GM21390 (cell line): ENCODE results near the gene PCGF3.
A peak's percentile ranks its signal among the peaks of the same experiment; 100 is the strongest.
"Not testable (repeated sequence)": the region's sequence is repeated elsewhere in the genome, so short reads cannot be mapped to it uniquely, and the experiment has no call there.

Experiments
- ATAC-seq: cut with Tn5 transposase; IDR thresholded peaks from one replicate; pipeline ENCODE4 v1.9.1; 2021; ENCODE audit not compliant: unreplicated experiment

PCGF3 gene

GRCh38 chr4:667545-667925 lies 38.1 kb upstream of the PCGF3 start:
- no peak for ATAC-seq

GRCh38 chr4:668219-668618 lies 37.4 kb upstream of the PCGF3 start:
- ATAC-seq, result not testable (repeated sequence)

- not testable (repeated sequence) for ATAC-seq
Observed at GRCh38 chr4:669806-670559, 35.6 kb upstream of the PCGF3 start.

DNA sequence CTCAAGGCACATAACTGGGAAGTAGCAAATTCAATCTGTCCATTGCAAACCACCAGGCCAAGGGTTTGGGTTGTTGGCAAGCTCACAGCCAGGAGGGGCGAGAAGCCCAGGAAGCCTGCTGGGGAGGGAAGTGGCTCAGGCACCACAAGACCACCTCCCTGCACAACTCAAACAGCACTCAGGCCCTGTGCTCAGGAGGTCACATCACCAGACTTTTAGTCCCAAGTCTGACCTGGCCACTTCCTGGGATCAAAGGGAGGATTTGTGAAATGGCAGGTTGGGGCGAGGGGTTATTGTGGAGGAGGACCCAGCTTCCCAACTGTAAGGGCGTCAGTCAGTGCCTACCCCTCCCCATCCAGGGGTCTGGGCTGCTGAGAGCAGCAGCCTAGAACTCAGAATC lies 33.9 kb upstream of the PCGF3 start:
- no peak for ATAC-seq

DNA sequence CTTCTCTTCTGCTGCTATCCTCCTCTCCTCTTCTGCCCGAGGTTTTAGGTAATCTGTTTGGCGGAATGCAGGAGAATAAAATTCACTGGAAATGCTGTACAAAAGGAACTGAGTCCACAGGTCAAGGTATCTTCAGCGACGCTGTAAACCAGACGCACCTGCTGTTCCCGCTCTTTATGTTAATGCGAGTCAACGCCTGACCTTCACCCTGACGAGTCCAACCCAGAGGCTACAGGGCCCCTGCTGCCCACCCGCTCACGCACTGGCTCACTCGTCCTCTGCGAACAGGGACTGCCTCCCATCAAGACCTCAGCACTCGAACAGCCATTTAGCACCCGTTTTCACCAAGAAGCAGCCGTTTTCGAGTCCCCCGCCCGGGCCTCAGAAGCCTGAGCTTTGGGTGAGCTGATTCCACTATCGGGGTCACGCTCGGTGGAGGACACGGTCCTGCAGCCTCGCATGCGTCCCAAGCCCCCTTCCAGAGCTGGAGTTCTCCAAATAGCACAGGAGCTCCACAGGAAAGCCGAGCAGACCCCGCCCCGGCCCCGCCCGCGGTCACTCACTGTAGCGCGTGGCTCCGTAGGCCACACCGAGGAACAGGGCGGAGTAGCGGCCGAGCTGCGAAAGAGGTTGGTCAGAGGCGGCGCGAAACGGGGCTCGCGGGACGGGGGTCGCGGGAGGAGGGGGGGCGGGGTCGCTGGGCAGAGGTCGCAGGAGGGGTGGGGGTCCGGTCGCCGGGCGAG lies 32.1 kb upstream of the PCGF3 start:
- ATAC-seq, result no peak

DNA sequence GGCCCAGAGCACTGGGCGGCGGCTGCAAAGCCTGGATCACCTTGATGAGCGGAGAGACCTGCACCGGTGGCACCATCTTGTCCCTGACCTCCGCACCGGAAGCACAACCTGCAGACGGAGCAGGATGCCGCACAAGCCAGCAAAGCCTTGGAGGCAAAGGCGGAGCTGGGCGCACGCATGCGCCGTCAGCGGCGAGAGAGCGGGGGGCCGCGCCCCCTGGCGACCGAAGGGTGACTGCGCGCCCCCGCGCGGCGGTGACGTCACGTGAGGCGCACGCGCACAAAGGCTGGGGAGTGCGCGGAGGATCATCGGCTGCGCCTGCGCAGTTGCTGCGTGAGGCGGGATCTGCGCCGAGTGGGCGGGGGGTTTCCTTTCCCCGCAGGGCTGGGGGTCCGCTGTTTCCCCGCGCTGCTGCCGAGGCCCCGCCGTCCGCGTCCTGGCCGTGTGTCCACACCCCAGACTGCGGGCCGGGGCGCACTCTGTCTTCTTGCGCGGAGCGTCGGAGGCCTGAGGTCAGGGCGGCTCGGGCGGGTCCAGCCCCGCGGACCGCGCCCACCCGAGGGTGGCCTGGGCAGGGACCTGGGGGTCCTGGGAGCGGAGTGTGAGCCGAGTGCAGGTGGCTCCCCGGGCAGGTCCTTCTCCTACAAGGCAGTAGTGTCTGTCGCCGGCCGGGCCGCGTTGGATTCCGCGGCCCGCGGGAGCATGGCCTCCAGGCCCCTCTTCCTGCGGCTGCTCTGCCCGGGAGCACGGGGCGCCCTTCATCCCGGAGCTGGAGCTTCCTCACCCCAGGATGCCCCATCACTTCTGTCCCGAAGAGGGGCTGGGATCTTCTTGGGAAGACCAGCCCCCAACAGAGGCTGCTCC lies 31.2 kb upstream of the PCGF3 start, which contains the start of the genes ATP5ME and MYL5:
TSS of gene ATP5ME (minus strand) at position 105 of the 864 bp plus-strand sequence. CDS start at position 76, 29 bp downstream.
TSS of gene MYL5 (plus strand) at position 371 of the 864 bp plus-strand sequence. CDS start 3,485 bp downstream, outside the sequence.
- peak; percentile 73 for ATAC-seq

DNA sequence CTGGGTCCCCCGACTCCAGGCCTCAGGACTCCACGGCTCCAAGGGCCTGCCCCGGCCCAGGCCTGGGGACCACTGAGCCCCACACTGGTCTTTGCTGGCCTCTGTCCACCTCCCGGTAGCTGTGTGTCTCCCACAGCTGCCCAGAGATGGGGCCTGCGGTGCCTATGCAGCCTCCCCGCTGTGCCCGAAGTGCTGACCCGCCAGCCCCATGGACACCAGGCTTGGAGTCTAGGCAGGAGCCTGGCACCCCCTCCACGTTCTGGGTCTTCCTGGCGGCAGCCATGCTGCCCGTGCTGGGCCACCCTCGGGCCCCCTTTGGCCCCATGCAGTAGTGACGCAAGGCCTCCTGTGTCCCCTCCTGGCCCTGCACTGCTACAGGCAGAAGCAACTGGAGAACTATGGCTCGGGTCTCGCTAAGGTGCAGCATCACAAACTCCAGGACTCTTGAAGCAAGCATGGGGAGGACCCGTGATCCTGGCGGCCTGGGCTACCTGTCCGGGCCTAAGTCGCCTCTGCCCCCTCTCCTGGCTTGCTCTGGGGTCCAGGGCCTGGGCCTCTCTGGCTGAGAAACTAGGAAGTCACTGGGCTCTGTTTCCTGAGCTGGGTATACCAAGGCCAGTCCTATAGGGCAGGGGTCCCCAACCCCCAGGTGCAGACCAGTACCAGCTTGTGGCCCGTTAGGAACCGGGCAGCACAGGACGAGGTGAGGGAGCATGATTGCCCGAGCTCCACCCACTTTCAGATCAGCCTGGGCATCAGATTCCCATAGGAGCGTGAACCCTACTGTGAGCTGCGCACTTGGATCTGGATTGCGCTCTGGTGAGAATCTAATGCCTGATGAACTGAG lies 30.4 kb upstream of the PCGF3 start:
- peak; percentile 4 for ATAC-seq

GRCh38 chr4:675980-676870 lies 29.4 kb upstream of the PCGF3 start:
- peak; percentile 22 for ATAC-seq

- ATAC-seq, result no peak
Observed at GRCh38 chr4:676871-677235, 28.8 kb upstream of the PCGF3 start.

GRCh38 chr4:677431-678293 lies 28.0 kb upstream of the PCGF3 start:
- ATAC-seq, result no peak

- no peak for ATAC-seq
Observed at GRCh38 chr4:678331-679103, 27.1 kb upstream of the PCGF3 start.

DNA sequence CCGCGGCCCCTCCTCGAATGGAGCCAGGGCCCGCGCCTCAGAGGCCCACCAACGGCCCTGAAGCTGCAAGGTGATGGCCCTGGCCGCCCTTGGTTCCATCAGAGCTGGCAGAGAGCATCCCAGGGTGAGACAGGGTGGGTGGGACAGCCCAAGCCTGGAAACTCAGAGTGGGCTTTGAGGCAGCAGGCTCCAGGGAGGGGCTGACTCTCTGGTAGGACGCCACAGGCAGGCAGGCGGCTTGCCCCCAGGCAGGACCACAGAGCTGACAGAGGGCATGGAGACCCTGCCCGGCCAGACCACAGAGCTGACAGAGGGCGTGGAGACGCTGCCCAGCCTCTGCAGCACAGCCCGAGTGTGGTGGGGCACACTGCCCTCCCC lies 26.5 kb upstream of the PCGF3 start:
- no peak for ATAC-seq

- no peak for ATAC-seq
Observed at GRCh38 chr4:679629-680028, 26.0 kb upstream of the PCGF3 start.

GRCh38 chr4:680091-680490 lies 25.5 kb upstream of the PCGF3 start:
- no peak for ATAC-seq

DNA sequence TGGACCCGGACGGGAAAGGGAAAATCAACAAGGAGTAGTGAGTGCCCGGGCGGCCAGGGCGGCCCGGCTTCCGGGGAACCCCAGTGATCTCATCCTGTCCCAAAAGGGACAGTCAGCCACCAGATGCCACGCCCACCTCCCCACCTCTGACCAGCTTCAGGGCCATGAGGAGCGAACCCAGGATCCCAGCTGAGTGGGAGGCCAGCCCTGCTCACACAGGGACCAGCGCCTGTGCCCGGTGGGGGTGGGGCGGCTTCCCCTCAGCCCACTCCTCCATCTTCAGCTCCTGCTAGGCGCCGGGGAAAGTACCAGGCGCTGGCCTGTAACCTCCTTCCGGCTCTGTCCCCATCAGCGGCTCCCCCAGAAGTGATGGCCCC lies 25.1 kb upstream of the PCGF3 start:
- no peak for ATAC-seq

DNA sequence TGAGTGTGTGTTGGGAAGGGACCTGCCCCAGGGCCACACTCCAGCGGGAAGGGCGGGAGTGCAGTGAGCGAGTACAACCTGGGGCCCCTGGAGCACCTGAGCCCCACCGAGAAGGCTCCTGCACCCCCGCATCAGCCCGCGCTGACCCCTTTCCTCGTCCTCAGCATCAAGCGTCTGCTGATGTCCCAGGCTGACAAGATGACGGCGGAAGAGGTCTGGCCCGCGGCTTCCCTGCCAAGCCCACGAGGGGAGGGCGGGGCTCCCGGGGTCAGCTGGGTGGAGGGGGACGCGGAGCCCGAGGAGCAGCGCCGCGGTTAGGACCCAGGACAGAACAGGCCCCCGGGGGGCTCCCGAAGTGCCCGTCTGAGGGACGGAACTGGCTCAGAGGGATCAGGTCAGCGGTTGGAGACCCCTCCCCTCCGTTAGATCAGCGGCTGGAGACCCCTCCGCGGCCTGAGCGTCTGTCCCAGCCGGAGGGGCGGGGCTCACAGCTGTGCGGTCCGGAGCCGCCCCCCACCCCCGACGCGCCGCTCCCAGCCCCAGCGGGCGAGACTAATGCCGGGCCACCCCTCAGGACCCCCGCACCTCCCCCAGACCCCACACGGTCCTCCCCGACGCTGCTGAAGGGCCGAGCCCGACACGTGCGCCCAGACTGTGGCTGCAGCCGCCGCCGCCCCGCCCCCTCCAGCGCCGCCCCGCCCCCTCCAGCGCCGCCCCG lies 24.5 kb upstream of the PCGF3 start:
- no peak for ATAC-seq

DNA sequence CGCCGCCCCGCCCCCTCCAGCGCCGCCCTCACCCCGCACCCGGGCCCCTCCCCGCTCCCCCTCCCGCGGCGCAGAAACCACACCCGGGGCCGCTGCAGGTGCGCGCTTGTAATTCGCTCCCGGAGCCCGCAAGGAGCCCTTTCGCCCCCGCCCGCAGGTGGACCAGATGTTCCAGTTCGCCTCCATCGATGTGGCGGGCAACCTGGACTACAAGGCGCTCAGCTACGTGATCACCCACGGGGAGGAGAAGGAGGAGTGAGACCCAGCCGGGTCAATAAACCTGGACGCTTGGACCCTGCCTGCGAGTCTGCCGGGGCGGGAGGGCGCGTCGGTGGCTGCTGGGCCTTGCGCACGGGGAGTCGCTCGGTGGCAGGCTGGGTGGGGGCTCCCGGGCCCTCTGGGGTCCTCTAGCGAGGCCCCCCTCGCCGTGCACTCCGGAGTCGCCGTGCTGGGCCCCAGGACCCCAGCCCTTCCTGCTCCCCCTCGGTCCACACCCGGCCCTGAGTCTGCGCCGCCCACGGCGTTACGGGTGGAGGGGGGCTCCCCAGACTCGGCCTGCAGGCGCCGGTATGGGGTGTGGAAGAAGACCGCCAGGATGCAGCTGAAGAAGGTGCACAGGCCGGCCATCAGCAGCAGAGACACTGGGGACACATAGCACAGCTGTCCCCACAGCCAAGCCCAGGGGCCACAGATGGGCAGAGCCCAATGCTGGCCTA lies 23.7 kb upstream of the PCGF3 start:
- no peak for ATAC-seq
